HG03097 (cell line): ENCODE measurements around the gene AKAP8L.

ENCODE experiments used
- ATAC-seq: cut with Tn5 transposase; IDR thresholded peaks from one replicate; pipeline ENCODE4 v1.9.1; 2021; ENCODE audit not compliant: unreplicated experiment, low FRiP score

Gene AKAP8L

DNA sequence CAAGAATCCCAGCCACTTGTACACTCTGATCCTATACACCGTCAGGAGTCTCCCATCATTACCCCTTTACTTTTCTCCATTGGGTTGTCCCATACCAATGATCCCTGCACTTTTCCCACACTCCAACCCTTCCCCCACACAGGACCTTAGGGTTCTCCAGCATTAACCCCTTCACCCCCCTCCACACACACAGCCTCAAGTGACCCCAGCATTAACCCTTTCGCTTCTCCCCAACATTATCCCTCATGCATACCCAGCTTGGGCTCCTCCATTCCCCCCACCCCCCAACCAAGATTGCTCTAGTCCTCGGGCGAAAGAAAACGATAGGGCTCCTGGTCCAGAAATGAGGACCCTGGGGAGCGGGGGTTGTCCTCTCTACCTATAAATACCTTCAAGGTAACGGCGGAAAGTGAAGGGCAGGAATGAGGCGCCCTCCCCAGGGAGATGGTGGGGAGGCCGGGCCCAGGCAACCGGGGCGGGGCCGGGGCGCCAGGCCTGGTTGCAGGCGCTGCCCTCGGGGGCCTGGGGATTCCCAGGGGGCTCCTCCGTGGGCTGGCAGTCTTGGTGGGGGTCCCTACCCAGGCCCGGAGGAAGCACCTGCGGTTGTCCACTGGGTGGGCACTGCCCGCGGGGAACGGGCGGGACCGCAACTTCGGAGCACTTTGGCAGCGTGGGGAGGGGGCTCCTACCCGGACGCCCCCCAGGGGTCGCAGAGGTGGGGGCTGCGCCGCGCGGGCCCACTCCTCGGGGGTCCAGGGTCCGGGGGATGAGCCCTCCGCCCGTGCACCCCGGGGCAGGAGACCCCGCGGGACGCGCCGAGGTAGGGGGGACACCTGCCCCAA lies 30.2 kb upstream of the AKAP8L start:
- no peak for ATAC-seq

DNA sequence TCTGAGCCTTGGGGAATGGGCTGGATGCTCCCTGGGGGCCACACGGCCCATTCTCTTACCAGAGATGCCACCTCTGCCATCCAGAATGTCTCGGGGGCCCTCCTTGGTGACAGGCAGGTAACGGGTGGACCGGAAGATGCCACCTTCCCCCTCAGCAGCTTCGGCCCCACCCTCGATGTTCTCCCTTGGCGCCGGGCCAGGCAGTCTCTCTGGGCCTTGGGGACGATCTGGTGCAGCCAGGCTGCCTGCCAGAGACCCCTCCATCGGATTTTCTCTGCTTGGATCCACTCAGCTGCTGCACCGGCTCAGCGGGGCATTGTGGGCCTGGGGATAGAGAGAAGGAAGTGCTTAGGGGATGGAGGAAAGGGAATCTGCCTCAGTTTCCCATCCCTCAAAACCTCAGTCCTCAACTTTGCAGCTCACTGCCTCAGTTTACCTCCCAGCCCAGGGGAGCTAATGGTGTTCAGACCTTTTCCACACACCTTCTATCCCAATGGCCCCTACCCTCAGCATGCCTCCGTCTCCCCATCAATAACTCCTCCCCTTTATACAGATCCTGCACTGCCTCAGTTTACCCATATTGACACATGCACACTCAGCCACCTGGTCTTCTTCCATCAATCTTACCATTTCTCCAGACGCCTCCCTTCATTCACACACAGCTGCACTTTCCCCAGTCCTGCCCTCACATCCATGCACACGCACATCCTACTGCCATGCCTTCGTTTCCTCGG lies 29.4 kb upstream of the AKAP8L start:
- ATAC-seq = no peak

DNA sequence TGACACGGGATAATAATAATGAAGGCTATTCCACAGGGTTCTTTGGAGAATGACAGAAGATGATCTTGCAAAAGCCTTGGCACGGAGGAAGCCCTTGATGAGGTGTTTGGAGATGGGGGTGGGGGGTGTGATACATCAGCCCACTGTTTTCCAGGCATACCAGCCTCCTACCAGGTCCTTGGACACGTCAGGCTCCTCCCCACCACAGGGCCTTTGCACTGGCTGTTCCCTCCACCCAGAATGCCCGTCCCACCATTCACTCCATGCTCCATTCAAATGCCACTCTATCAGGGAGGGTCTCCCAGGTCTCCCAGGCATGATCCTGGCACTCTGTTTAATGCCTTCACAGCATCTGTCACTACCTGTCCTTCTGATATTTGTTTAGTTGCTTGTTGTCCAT lies 28.3 kb upstream of the AKAP8L start:
- no peak for ATAC-seq

DNA sequence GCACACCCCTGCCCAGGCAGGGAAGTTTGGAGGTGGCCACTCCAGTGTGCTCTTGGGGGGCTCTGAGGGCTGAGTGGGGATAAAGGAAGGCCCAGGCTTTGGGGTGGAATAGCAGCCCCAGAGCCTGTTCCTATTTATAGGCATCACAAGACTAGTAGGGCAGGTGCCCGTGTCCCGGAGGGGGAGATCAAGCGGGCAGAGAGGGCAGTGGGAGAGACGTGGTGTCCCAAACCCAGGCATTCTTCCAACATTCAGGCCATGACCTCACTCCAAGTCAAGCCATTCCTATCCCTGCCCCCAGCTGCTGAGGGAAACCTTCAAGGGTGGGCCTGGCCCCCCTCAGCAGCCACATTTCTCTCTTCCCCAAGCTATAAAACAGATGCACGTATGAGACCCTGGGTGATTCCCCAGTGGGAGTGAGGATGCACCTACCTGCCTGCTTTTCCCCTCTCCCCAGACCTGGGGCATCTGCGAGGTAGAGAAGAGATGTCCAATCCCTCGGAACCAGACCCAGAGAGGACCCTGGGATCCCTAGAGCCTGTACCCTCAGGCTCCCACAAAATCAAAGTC lies 27.1 kb upstream of the AKAP8L start:
- ATAC-seq = no peak

DNA sequence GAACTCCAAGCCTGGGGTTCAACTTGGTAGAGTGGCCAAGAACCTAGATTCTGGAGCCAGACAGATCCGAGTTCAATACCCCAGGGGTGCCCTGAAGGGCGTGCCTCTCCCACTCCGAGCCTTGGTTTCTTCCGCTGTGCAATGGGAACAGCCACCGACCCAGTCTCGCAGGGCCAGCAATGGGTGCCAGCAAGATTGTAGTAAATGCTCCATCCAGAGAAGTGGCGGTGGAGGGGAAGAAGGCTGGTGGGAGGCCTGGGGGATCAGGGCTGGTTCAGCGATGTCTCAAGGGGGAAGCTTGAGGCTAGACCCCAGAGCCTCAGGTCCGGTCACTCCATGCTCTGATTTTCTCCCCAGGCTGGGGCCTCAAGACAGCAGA lies 26.4 kb upstream of the AKAP8L start:
- ATAC-seq = no peak

DNA sequence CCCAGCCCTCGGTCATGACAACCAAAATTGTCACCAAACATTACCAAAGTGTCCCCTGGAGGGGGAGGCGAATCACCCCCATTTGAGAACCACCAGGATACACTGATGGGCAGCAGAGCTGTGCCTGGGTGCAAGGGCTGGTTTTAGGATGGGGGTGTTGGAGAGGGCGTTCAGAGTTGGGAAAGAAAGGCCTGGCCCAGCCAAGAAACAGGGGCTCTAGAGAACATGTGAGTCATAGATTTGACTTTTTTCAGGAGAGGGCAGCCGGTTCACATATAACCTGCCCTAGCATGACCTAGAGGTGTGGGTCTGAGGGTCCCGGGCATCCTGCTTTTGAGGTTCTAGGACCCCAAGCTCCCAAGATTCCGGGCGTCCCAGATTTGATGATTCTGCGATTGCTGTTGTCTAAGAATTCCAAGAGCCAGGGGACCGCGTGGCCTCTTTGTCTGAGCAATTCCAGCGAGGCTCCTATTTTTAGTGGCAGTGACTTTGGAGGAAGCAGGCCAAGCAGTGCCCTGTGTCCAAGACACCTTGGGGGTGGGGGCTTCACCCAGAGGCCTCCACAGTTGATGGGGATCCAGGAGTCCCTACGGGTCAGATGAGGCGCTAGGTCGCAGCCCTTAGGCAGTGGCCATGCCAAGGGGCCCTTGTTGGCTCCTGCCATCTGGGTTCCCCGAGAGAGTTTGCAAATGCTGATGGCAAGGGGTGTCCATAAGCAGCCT lies 25.9 kb upstream of the AKAP8L start:
- no peak for ATAC-seq

DNA sequence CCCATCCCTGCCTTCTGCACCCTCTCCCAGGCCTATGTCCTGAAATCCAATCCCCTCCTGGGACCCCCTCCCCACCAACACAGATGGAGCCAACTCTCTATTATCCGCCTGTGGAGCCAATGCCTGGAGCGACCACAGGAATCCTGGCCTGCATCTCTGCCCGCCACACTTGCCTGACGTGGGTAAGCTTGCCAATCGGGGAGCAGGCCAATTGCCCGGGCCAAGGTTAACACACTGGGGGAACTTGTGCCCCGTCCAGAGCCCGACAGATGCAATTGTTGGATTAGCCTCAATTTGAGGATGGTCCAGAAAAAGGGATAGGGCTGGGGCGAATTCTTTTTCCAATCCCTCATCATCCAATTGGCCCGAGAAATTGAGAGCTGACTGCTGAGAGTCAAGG lies 25.1 kb upstream of the AKAP8L start:
- ATAC-seq = no peak

DNA sequence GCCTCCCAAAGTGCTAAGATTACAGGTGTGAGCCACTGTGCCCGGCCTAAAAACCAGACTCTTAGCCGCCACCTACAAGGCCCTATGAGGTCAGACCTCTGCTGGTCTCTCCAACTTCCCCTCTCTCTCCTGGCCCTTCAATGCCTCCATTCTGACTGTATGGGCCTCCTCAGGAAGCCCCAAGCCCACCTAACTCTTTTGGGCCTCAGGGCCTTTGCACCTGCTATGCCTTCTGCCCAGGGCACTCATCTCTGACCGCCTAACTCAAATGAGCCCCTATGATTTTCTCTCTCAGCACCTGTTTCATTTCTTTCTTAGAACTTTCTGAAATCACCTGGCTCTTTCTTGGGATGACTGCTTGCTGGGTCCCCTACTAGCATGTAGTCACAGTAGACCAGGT lies 24.5 kb upstream of the AKAP8L start:
- ATAC-seq = no peak

DNA sequence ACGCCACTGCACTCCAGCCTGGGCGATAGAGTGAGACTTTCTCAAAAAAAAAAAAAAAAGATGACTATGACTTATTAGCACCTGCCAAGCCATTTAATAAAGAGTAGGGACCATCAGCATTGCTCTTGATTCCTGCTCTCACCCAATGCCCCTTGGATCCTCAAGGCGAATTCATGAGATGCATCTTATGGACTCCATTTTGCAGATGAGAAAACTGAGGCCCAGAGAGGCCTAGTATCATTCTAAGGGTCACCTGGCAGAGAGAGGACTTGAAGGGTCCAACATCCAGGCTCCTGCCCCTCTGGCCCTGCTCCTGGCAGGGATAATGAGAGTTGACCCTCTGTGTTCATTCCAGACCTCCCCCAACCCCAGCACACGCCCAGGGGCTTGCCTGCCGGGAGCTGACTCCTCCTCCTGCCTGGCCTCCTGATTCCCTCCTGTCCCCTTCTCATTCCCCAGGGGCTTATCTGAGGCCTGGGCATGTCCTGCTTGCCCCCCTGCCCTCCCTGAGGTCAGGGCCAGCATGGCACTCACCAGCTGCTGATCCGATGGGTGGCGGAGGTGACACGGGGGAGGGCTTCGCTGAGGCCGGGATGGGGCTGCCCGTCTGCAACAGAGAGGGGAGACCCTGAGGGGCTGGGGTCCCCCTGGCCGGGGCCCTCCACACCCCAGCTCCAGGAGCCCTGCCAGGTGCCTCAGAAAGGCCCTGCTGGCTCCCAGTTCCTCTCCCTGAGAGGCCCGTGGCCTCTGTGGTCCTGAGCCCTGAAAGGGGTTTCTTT lies 23.5 kb upstream of the AKAP8L start:
- ATAC-seq = no peak

DNA sequence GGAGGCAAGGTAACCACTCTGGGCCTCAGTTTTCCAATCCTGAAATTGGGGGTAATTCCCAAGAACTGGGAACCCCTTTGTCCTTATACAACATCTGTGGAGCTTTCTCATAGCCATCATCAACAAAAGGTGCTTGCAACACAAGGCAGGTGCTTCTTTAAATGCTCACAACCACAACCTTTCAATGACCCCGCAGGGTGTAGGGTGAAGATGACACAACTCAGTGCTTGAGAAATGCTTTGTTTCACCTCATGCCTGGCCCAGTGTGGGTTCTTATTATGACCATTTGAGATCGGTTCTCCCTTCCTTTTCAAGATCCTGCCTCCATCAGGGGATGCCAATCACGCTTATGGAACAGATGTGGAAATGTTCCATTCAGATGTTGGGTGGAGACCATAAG lies 22.5 kb upstream of the AKAP8L start:
- no peak for ATAC-seq

DNA sequence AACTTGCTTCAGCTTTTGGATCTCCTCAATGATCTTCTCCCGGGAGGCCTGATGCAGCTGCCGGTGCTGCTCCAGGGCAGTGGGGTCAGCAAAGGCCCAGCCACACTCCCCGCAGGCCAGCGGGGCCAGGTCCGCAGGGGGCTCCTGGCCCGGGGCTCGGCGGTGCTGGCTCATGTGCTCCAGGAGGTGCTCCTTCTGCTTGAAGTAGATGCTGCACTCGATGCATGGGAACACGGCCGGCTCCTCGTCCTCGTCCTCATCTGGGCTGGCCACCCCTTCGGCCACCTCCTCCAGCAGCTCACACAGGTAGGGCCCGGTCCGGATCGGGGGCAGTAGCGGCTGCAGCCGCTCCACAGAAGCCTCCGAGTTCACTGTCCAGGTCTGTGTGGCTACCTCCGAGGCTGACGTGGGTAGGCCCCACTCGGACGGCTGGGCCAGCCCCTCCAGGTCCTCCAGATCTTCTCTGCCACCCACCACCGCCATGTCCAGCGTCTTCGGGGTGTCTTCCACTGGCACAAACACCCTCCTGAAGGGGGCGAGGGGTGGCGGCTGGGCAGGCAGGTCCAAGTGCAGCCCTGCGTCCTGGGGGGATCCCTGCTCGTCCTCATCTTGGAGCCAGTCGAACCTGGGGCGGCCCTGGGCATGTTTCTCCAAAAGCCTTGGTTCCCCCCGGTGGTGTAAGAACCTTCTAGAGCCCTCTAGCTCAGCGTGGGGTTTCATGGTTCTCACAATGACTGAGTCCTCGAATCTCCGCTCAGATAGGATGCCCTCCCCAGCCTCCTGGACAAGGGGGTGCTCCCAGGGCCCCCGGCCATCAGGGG lies 21.2 kb upstream of the AKAP8L start:
- no peak for ATAC-seq

DNA sequence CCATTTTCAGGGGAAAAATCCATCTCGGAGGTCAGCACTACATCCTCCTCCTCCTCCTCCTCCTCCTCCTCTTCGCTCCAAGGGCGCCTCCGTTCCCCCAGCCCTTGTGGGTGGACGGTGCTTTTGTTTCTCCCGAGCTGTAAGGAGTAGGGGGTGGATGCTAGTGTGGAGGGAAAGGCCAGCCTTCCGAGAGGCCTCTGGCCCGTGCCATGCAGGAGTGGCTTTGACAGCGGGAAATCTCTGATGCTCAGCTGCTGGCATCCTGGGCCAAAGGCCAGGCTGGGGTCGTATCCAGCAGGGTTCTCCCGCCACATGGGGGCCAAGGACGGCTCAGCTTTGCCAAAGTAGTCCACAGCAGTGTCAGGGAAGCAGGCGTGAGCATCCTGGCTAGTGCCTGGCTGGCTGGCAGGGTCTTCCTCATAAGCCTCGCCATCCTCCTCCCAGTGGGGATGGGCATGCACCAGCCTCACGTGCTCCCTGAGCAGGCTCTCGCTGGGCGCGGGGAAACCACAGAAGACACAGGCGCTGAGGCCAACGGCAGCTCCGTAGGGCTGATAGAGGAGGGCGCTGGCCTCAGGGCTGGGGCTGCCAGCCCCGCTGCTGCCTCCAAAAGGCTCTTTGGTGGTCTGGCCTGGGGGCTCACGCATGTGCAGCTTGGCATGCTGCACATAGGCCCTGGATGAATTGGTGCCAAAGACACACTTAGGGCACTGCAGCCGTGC lies 20.5 kb upstream of the AKAP8L start:
- ATAC-seq = no peak

DNA sequence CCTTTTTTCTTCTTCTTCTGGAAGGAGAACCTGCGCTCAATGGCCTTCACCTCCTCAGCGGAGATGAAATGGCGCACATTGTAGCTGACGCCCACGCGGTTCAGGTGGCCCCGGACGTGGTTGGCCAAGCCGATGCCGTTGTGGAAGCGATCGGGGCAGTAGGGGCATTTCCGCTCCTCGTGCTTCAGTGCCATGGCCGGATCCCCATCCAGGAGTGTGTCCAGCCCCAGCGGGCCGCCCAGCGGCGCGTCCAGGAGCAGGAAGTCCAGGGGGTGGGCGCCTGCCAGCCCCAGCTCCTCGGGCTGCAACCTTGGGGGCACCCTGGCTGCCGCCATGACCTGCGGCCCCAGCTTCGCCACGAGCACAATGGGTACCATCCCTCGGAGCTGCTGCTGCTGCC lies 19.8 kb upstream of the AKAP8L start:
- ATAC-seq = no peak

DNA sequence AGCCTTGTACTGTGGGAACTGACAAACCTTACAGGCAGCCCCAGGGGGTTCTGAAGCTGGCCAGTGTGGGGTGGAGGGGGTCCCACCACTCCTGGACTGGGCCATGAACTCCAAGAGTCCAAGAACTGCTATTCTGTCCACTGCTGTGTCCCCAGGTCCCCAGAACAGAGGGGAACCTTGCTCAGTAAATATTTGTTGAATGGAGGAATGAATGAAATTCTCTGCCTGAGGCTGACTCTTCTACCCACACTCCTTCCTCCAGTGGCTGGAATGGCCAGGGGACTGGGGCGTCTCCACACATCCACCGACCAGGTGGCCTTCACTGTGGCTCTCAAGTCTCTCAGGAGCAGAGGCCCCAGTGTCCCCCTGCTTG lies 19.3 kb upstream of the AKAP8L start:
- no peak for ATAC-seq

DNA sequence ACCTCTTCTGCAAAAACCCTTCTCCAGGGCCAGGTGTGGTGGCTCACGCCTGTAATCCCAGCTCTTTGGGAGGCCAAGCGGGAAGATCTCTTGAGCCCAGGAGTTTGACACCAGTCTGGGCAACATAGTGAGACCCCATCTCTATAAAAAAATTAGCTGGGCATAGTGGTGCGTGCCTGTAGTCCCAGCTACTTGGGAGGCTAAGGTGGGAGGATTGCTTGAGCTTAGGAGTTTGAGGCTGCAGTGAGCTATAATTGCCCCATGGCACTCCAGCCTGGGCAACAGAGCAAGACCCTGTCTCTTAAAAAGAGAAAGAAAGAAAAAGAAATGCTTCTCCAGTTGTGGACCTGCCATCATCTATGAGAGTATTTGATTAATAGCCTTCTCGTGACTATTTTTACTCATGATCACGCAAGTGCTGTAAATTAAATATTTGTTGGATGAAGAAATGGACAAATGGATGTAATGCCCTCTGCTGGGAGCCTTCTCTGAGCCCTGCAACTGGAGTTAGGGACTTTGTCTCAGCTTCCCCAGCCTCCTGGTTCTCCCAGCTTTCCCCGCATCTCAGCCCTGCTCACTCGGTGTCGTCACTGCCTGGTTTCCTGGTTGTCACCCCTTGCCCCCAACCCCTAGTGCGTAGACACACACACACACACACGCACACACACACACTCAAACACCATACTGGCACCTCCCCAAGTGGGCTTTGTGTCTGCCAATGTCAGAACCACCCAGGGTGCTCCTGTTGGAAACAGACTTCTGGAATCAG lies 18.8 kb upstream of the AKAP8L start:
- no peak for ATAC-seq

DNA sequence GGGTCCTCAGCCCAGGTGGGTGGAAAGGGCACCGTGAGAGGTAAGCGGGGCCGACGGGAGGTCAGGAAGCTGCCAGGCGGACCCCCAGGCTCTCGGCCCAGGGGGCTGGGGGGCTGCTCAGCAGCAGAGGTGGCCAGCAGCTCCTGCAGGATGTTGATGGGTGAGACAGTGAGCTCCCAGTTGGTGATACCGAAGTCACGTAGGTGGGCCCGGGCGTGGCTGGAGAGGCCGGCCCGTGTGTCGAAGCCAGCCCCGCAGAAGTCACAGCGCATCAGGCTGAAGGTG lies 18.0 kb upstream of the AKAP8L start:
- ATAC-seq = no peak

DNA sequence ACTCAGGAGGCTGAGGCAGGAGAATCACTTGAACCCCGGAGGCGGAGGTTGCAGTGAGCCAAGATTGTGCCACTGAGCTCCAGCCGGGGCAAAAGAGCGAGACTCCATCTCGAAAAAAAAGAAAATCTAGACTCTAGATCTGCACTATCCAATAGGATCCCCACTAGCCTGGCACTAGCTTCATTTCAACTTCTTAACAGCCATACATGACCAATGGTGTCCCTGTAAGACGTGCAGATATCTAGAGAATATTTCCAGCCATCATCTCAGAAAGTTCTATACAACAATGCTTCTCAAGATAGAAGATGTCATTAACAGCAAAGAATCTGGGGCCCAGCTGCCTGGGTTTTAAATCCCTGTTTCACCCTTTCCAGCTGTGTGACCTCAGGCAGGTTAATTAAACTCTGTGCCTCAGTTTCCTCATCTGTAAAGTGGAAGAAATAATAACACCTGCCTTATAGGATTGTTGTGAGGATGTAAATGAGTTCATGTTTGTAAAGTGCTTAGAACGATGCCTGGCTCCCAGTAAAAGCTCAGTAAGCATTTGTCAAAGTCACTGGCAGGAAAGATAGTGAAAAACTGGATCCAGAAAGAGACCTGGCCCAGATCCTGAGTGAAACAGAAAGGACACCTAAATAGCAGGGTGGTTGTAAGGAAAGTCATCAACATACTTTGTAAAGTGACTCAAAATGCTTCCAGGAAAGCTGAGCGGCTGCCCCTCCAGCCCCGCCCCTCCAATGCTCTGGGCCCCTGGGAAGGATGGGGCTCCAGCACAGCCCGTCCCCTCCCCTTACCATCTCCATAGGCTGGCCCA lies 17.4 kb upstream of the AKAP8L start:
- ATAC-seq = no peak
